ENCODE data around the gene MRGPRD. TPM values are rescaled to one million over a fixed set of nuclear protein-coding genes. Genes with fewer than 3 reads are reported as not detected.
A peak's percentile ranks its signal among the peaks of the same experiment; 100 is the strongest.

MRGPRD gene
- total and polyA plus RNA-seq, 2 of the 8 experiments (the other 6 are each of a cell fraction or from before 2014, with no cell fraction given), result not detected

- Histone ChIP-seq H3K4me3 (ENCODE audit: extremely low read depth in 1 of 4, insufficient read depth in 2 of 4, low read depth in 3 of 4, low read length in 4 of 4) (no peak overlapping the region), H2BK12ac (ENCODE audit: low read depth, low read length) (no peak overlapping the region), H2BK20ac (ENCODE audit: low read length) (no peak overlapping the region), H3K4me1 (replicated peaks in 1 of 4; ENCODE audit: control insufficient read depth in 3 of 4, insufficient read depth in 4 of 4, low read length in 3 of 4) (peaks cover 0 to 13% (median 4%) of the 10 kb centered on the region in 4 experiments; a peak in 5 of 7 replicates), H3K14ac (ENCODE audit: insufficient read length) (no peak overlapping the region), H3K79me1 (ENCODE audit: low read depth, low read length) (no peaks in the 10 kb centered on the region), H3K18ac (ENCODE audit: extremely low read depth, low read length) (no peak overlapping the region; the same call in 1 of the 2 replicates), H3K23me2 (ENCODE audit: low read depth, low read length) (no peaks in the 10 kb centered on the region), H4K8ac (ENCODE audit: extremely low read depth, insufficient read depth, low read length) (no peak overlapping the region; the same call in 1 of the 2 replicates), H3K23ac (ENCODE audit: insufficient read length) (no peak overlapping the region), H3K36me3 (ENCODE audit: control insufficient read depth in 2 of 4, insufficient read depth in 4 of 4, low read length in 3 of 4) (no peaks in the 10 kb centered on the region), H3K4me2 (ENCODE audit: insufficient read depth in 1 of 2, low read depth in 2 of 2, low read length in 2 of 2) (peak overlapping the region; percentile 25 to 44; a peak in 2 of 4 replicates), H3K27ac (ENCODE audit: low read depth, low read length) (no peak overlapping the region), H3K79me2 (ENCODE audit: control insufficient read depth in 1 of 2, insufficient read depth in 2 of 2, low read length in 2 of 2) (no peaks in the 10 kb centered on the region), H2BK15ac (ENCODE audit: low read length) (no peak overlapping the region), H2BK5ac (ENCODE audit: low read depth, low read length) (no peak overlapping the region), H4K20me1 (replicated peaks in 1 of 2; ENCODE audit: control insufficient read depth in 1 of 2, insufficient read depth in 2 of 2, low read length in 2 of 2) (no peaks in the 10 kb centered on the region), H2AK5ac (ENCODE audit: low read depth, low read length) (no peak overlapping the region), H3K4ac (replicated peaks; ENCODE audit: insufficient read length, low read depth, low read length) (no peak overlapping the region), H4K91ac (replicated peaks; ENCODE audit: insufficient read length, low read length) (no peak overlapping the region), H3K9me3 (ENCODE audit: insufficient read depth in 2 of 2, low read depth in 1 of 2, low read length in 1 of 2) (no peaks in the 10 kb centered on the region), H4K5ac (ENCODE audit: insufficient read length, low read depth, low read length) (no peak overlapping the region), H2AFZ (ENCODE audit: low read length) (no peak overlapping the region), H3K27me3 (replicated peaks in 1 of 4; ENCODE audit: control insufficient read depth in 3 of 4, extremely low read depth in 1 of 4, insufficient read depth in 3 of 4, low read length in 3 of 4) (no peaks in the 10 kb centered on the region), H3K9ac (replicated peaks in 1 of 4; ENCODE audit: extremely low read depth in 1 of 4, low read depth in 3 of 4, low read length in 3 of 4) (no peak overlapping the region), H3K56ac (replicated peaks; ENCODE audit: insufficient read length, low read depth, low read length) (no peak overlapping the region), H2BK120ac (replicated peaks; ENCODE audit: low read depth, low read length) (no peak overlapping the region)
- peak in 1 of 2 experiments; percentile 43; a peak in 1 of 4 replicates for TF ChIP-seq SIN3A (conservative IDR thresholded peaks at IDR 0.05 in 1 of 2, IDR thresholded peaks at IDR 0.05 in 1 of 2; ENCODE audit: low read depth in 1 of 2, low read length in 2 of 2)
- no peak for TF ChIP-seq CBX8 (IDR thresholded peaks at IDR 0.05; ENCODE audit: borderline replicate concordance, low read depth, low read length)
- TF ChIP-seq SIX5 (IDR thresholded peaks at IDR 0.05; ENCODE audit: low read depth, low read length), result no peak
- TF ChIP-seq BACH1 (IDR thresholded peaks at IDR 0.05; ENCODE audit: low read length), result no peak
- ChIA-PET POLR2A (ENCODE audit: partially characterized antibody) (interaction anchor here (1.1 kb wide), 1 partner anchor 9 kb away, joined by 3 read pairs; no protein-coding TSS in a partner anchor), CTCF (ENCODE audit: partially characterized antibody) (interaction anchor here (0.6 to 2.4 kb wide), 17 partner anchors 9 to 765 kb away, joined by 3 to 14 read pairs (median 4); no protein-coding TSS in a partner anchor)
- 56% methylated on average over 9 of the region's 9 CpGs; no CpG with 5 or more reads in 1 of the 2 experiments for WGBS, 2 experiments (ENCODE audit: extremely low coverage in 1 of 2, insufficient coverage in 1 of 2, insufficient read length in 1 of 2, insufficient replicate concordance in 2 of 2, low coverage in 1 of 2, low lambda C conversion rate in 2 of 2, missing lambda C conversion rate in 1 of 2)
- FAIRE-seq (no peak), DNase-seq (ENCODE audit: low read depth in 1 of 2, low spot score in 2 of 2) (peak in 1 of 2 experiments; percentile 60)
Measured at GRCh38 chr11:68950762-68951161, 30.0 kb downstream of the MRGPRD start.

Data from H1 (cell line).